Cardiac ventricle fibroblast (primary cell): ENCODE data around the gene DUSP5. TPM values are rescaled to one million over a fixed set of nuclear protein-coding genes. Genes with fewer than 3 reads are reported as not detected.

Source experiments
- total RNA-seq: library from RNA; depleted of rRNA; stranded (reverse); fragments of >200 nt; gene quantifications from 2 replicates; pipeline ENCODE4 v1.2.3, GENCODE V29; 2015

The DUSP5 gene
- total RNA-seq, result 4.5 and 6.9 TPM in 2 replicates

GRCh38 chr10:110497438-110498086 is at the start of gene DUSP5:
Gene DUSP5, plus strand, starts transcription at chr10:110497907. Its CDS starts 215 bp downstream, at chr10:110498122.

Other genes starting within 250 kb of the DUSP5 start
- gene SMNDC1, start 193.0 kb upstream of the DUSP5 start, total RNA-seq, result 8.1 and 8.7 TPM in 2 replicates
- 19.3 and 21.2 TPM in 2 replicates for gene SMC3, start 69.8 kb downstream of the DUSP5 start, total RNA-seq
- gene RBM20, start 146.4 kb downstream of the DUSP5 start, total RNA-seq, result not detected in 2 replicates